Fibroblast of pulmonary artery (primary cell): ENCODE results near the gene CDH12.
A peak's percentile ranks its signal among the peaks of the same experiment; 100 is the strongest.

Source experiments
- DNase-seq: peaks from one replicate; pipeline ENCODE4 v3.0.0-alpha.2; 2010; ENCODE audit warnings: low read depth
- H3K4me3 ChIP-seq: replicated peaks from 2 replicates; pipeline ENCODE4 v1.5.1; 2011; ENCODE audit warnings: low read depth, mild to moderate bottlenecking, control low read depth, low read length, moderate library complexity
- TF ChIP-seq, protein P1 (sequence below): IDR thresholded peaks from 2 replicates; pipeline ENCODE4 v1.5.1; 2011; ENCODE audit warnings: mild to moderate bottlenecking, control low read depth, low read length, inconsistent platforms; ENCODE audit errors: missing control alignments

Gene CDH12

DNA sequence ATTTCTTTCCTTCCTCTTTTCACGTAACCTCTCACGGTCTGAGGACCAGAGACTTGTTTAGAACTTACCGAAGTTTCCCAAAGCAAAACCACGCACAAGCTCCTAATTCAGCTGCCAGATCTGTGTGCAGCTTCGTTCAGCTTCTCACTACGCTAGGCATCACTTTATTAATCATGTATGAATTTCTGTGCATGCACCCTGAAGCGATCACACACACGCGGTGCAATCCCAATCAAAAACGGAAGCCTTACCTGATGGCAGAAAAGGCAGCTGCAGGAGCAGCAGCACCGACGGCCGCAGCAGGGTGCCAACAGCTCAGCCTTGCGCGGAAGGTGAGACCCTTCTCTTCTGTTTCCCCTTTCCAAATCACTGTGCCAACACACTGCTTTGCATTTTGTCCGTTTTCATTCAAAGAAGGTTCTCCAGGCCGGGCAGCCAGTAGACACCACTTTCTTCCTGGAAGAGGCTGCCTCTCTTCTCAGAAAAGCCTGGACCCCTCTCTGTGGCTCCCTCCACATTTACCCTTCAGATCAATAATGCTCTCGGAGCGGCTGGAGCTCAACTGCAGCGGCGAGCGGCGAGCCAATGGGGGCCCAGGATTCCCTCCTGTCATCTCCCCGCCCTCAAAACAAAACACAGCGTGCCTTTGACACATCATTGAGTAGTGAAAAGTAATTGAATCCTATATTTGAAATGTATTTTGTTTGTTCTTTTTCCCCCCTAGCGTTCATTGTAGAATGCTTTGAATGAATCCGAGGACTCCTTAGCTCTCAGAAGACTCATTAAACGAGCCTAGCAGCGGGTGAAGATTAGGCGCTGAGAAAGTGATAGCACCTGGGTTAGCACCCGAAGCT is at the start of gene CDH12:
CDH12 (minus strand) TSS at position 538 of the 854 bp plus-strand sequence.
- DNase-seq: no peak
- TF ChIP-seq, protein P1, sequence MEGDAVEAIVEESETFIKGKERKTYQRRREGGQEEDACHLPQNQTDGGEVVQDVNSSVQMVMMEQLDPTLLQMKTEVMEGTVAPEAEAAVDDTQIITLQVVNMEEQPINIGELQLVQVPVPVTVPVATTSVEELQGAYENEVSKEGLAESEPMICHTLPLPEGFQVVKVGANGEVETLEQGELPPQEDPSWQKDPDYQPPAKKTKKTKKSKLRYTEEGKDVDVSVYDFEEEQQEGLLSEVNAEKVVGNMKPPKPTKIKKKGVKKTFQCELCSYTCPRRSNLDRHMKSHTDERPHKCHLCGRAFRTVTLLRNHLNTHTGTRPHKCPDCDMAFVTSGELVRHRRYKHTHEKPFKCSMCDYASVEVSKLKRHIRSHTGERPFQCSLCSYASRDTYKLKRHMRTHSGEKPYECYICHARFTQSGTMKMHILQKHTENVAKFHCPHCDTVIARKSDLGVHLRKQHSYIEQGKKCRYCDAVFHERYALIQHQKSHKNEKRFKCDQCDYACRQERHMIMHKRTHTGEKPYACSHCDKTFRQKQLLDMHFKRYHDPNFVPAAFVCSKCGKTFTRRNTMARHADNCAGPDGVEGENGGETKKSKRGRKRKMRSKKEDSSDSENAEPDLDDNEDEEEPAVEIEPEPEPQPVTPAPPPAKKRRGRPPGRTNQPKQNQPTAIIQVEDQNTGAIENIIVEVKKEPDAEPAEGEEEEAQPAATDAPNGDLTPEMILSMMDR: no peak
- H3K4me3 ChIP-seq: peak within 1 kb of the TSS; percentile 39

DNA sequence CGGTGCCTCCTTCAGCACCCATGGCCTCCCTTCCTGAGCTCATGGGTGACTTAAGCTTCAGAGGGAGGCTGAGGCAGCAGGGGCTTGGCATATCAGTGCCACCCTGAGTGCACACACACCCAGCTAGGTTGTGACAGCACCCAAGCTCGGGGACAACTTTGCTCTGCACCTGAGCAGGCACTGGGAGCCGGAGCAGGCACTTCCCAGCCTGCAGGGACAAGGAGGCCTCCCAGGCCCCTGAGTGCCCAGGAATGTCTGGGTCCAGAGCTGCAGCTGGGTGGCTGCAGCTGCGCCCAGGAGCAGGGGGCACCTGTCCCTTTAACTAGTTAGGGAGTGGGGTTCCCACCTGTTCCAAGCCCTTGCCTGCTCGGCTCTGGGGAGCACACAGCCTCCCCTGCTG is 48.7 kb upstream of the CDH12 start:
- no peak for DNase-seq
- H3K4me3 ChIP-seq: no peak overlapping the region
- TF ChIP-seq, protein P1: no peak

DNA sequence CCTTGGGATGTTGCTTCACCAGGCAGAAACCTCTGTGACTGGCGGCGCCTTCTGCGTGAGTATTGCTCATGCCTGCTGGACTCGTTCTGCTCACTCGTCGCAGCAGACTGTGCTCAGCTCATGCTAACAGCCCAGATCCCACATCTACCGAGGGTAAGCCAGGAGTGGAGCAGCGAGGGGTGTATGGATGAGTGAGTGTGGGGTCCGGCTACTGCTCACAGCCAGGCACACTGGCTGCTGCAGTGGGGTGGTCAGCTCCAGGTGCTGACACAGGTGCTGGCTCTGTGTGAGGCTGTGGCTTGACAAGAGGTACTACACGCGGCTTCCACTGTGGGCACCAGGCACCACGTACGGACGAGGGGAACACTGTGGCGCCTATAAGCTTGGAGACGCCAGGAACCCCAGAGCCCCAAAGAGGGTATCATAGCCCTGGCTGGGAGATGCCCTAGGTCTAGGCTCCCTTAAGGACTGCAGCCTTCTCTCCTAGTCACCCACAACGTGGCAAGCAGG is 47.7 kb upstream of the CDH12 start:
- no peak overlapping the region for H3K4me3 ChIP-seq
- TF ChIP-seq, protein P1: no peak
- no peak for DNase-seq

DNA sequence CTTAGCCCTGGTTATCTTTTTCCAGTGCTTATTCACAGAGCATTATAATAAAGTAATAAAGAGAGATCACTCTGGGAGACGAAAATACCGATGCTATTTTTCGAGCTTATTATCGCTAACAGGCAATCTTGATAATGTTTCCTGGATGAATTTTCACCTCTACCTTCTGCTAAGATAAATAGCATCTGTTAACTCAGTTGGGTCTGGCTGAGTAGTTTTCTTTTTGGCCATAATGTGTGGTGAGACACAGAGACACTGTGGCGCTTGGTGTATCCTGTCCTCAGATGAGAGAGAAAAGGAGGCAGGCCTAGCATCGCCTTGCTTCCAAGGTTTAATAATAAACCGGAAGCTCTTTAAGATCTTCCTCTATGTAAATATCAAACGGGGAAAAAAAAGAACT is 46.2 kb upstream of the CDH12 start:
- no peak for DNase-seq
- TF ChIP-seq, protein P1: no peak
- no peak overlapping the region for H3K4me3 ChIP-seq

DNA sequence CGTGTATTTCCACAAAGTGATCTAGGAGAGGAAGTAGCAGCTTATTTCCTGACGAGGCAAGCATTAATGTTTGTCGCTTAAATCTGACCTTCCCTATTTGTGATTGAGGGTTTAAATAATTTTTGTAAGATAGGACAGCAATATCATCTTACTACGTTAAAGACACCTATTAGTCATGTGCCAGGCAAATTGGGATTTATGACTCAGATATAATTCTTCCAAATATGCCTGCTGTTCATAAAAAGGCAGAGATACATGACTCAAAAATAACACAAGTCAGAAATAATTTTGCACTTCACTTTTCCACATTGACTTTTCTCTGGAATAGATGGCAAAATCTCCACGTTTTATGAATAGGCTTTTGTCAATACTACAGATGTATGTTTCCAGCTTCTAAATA is 43.0 kb upstream of the CDH12 start:
- H3K4me3 ChIP-seq: no peak overlapping the region
- TF ChIP-seq, protein P1: no peak
- DNase-seq: no peak

DNA sequence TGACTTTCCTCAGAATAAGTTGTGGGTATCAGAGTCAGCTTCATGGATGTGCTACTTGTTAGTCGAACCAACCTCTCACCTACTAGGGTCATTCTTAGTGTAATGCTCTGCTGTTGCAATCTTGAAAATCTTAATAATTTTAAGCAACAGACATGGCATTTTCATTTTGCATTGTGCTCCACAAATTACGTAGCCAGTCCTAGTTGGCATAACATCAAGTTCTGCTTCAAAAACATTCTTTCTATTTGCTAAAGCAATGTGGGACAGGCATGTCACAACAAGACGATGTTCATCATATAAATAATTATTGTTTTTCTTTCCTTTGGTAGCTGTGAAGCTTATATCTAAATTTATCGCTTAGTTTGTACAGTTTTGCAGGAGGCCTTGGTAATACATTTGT is 39.3 kb upstream of the CDH12 start:
- DNase-seq: no peak
- TF ChIP-seq, protein P1: no peak
- H3K4me3 ChIP-seq: no peak overlapping the region
